ENCODE results near the gene EEFSEC. TPM values are rescaled to one million over a fixed set of nuclear protein-coding genes. Genes with fewer than 3 reads are reported as not detected.

Gene EEFSEC
- total RNA-seq, 4 donors from 2014 or later, result 25.1 to 43.5 (median 29.5) TPM

- H3K4me1 ChIP-seq, result peaks cover 0 to 12% (median 0%) of the 10 kb centered on the region in 4 donors
- peaks cover 0 to 31% (median 0%) of the 10 kb centered on the region in 3 donors for H3K36me3 ChIP-seq
- DNase-seq (ENCODE audit: low spot score in 2 of 2), result no peak
- no peaks in the 10 kb centered on the region for H3K27me3 ChIP-seq
- TF ChIP-seq CTCF (IDR thresholded peaks at IDR 0.05), result no peak
- TF ChIP-seq POLR2A (IDR thresholded peaks at IDR 0.05), result no peak
- H3K27ac ChIP-seq, result no peak overlapping the region
- H3K4me3 ChIP-seq, result no peak overlapping the region
- WGBS, 2 donors, result 75 to 84% methylated on average over 12 to 18 of the region's 18 CpGs
- no peaks in the 10 kb centered on the region for H3K9me3 ChIP-seq
Measured at GRCh38 chr3:128411574-128412064, 258.3 kb downstream of the EEFSEC start.

- Histone ChIP-seq H3K27ac (no peak overlapping the region), H3K4me3 (no peak overlapping the region), H3K36me3 (peaks cover 0 to 27% (median 0%) of the 10 kb centered on the region in 3 donors), H3K4me1 (peaks cover 0 to 7% (median 0%) of the 10 kb centered on the region in 4 donors), H3K9me3 (no peaks in the 10 kb centered on the region), H3K27me3 (no peaks in the 10 kb centered on the region)
- WGBS, 2 donors, result 81 to 84% methylated on average over 12 to 15 of the region's 15 CpGs
- TF ChIP-seq EP300 (IDR thresholded peaks at IDR 0.05), result no peak
- TF ChIP-seq POLR2A (IDR thresholded peaks at IDR 0.05), result no peak
- DNase-seq (ENCODE audit: low spot score in 2 of 2), result no peak
Measured at GRCh38 chr3:128412180-128413002, 259.1 kb downstream of the EEFSEC start.

- 69 to 73% methylated on average over 8 of the region's 8 CpGs for WGBS, 2 donors
- H3K27me3 ChIP-seq, result no peaks in the 10 kb centered on the region
- no peak overlapping the region for H3K27ac ChIP-seq
- H3K36me3 ChIP-seq, result peaks cover 0 to 24% (median 0%) of the 10 kb centered on the region in 3 donors
- no peak for DNase-seq (ENCODE audit: low spot score in 2 of 2)
- H3K4me1 ChIP-seq, result peaks cover 0 to 3% (median 0%) of the 10 kb centered on the region in 4 donors
- no peak overlapping the region for H3K4me3 ChIP-seq
- TF ChIP-seq POLR2A (IDR thresholded peaks at IDR 0.05), result no peak
- no peak for TF ChIP-seq EP300 (IDR thresholded peaks at IDR 0.05)
- no peak for TF ChIP-seq CTCF (IDR thresholded peaks at IDR 0.05)
- H3K9me3 ChIP-seq, result no peaks in the 10 kb centered on the region
Measured at GRCh38 chr3:128413003-128413370, 259.7 kb downstream of the EEFSEC start.

- no peak for DNase-seq (ENCODE audit: low spot score in 2 of 2)
- 84 to 86% methylated on average over 19 to 23 of the region's 24 CpGs for WGBS, 2 donors
- no peak for TF ChIP-seq CTCF (IDR thresholded peaks at IDR 0.05)
- no peak for TF ChIP-seq EP300 (IDR thresholded peaks at IDR 0.05)
- no peak for TF ChIP-seq POLR2A (IDR thresholded peaks at IDR 0.05)
Measured at GRCh38 chr3:128413413-128414205, 260.3 kb downstream of the EEFSEC start.

GRCh38 chr3:128415200-128415772 is 262.0 kb downstream of the EEFSEC start:
- H3K27me3 ChIP-seq, result no peaks in the 10 kb centered on the region
- 91 to 93% methylated on average over 16 of the region's 16 CpGs for WGBS, 2 donors
- H3K9me3 ChIP-seq, result peaks cover 0 to 15% (median 0%) of the 10 kb centered on the region in 4 donors
- no peak overlapping the region for H3K27ac ChIP-seq
- DNase-seq (ENCODE audit: low spot score in 2 of 2), result no peak
- peaks cover 0 to 18% (median 0%) of the 10 kb centered on the region in 3 donors for H3K36me3 ChIP-seq
- H3K4me3 ChIP-seq, result no peak overlapping the region
- no peak for TF ChIP-seq CTCF (IDR thresholded peaks at IDR 0.05)
- no peak for TF ChIP-seq EP300 (IDR thresholded peaks at IDR 0.05)
- no peaks in the 10 kb centered on the region for H3K4me1 ChIP-seq

More at GRCh38 chr3:128413413-128414205, 260.3 kb downstream of the EEFSEC start:
- Histone ChIP-seq H3K9me3 (peaks cover 0 to 4% (median 0%) of the 10 kb centered on the region in 4 donors), H3K27ac (no peak overlapping the region), H3K4me1 (no peaks in the 10 kb centered on the region), H3K36me3 (peaks cover 0 to 24% (median 0%) of the 10 kb centered on the region in 3 donors), H3K27me3 (no peaks in the 10 kb centered on the region), H3K4me3 (no peak overlapping the region)
